Middle frontal gyrus (tissue), 1 donor: ENCODE measurements around the gene TRAF6.

Experiments used
- DNase-seq: peaks from one replicate; pipeline ENCODE4 v3.0.0-alpha.2; 2015; ENCODE audit warnings: low spot score; ENCODE audit errors: extremely low spot score

Gene TRAF6

GRCh38 chr11:36459046-36459445, 51.0 kb downstream of the TRAF6 start:
- no peak for DNase-seq

GRCh38 chr11:36458129-36458915, 51.8 kb downstream of the TRAF6 start:
- DNase-seq: no peak

- no peak for DNase-seq
These were observed 53.9 kb downstream of the TRAF6 start for GRCh38 chr11:36456156-36456555.

- DNase-seq: no peak
These were observed 54.4 kb downstream of the TRAF6 start for GRCh38 chr11:36455658-36456111.

- DNase-seq: no peak
These were observed 55.0 kb downstream of the TRAF6 start for GRCh38 chr11:36454941-36455631.

GRCh38 chr11:36454551-36454940, 55.5 kb downstream of the TRAF6 start:
- DNase-seq: no peak

GRCh38 chr11:36453678-36454077, 56.4 kb downstream of the TRAF6 start:
- DNase-seq: no peak

GRCh38 chr11:36452961-36453360, 57.1 kb downstream of the TRAF6 start:
- DNase-seq: no peak

- DNase-seq: no peak
These were observed 57.7 kb downstream of the TRAF6 start for GRCh38 chr11:36452236-36452940.

GRCh38 chr11:36451681-36452080, 58.4 kb downstream of the TRAF6 start:
- no peak for DNase-seq

GRCh38 chr11:36451045-36451444, 59.0 kb downstream of the TRAF6 start:
- DNase-seq: no peak

- no peak for DNase-seq
These were observed 59.9 kb downstream of the TRAF6 start for GRCh38 chr11:36450110-36450572.

GRCh38 chr11:36449561-36450096, 60.4 kb downstream of the TRAF6 start:
- no peak for DNase-seq

GRCh38 chr11:36447947-36448346, 62.1 kb downstream of the TRAF6 start:
- DNase-seq: no peak

GRCh38 chr11:36447514-36447913, 62.6 kb downstream of the TRAF6 start:
- no peak for DNase-seq

GRCh38 chr11:36446135-36446534, 63.9 kb downstream of the TRAF6 start:
- DNase-seq: no peak

GRCh38 chr11:36443661-36444060, 66.4 kb downstream of the TRAF6 start:
- DNase-seq: no peak

- DNase-seq: no peak
These were observed 68.4 kb downstream of the TRAF6 start for GRCh38 chr11:36441610-36442208.

GRCh38 chr11:36438126-36438525, 71.9 kb downstream of the TRAF6 start:
- DNase-seq: no peak

GRCh38 chr11:36437413-36437812, 72.7 kb downstream of the TRAF6 start:
- no peak for DNase-seq
